Activated naive CD4-positive, alpha-beta T cell treated with anti-CD3 and anti-CD28 coated beads, Interleukin-2, amount 50 U/mL, for 16 hours (primary cell): ENCODE measurements around the gene CPEB3.
"Not testable (repeated sequence)": the region's sequence is repeated elsewhere in the genome, so short reads cannot be mapped to it uniquely, and the experiment has no call there.

Source experiments
- DNase-seq: peaks from one replicate; pipeline ENCODE4 v3.0.0-alpha.2; 2020

The CPEB3 gene

GRCh38 chr10:92087750-92088395 lies 203.0 kb downstream of the CPEB3 start:
- DNase-seq: peak; percentile 46

- no peak for DNase-seq
Observed at GRCh38 chr10:92082583-92083280, 208.1 kb downstream of the CPEB3 start.

GRCh38 chr10:92081641-92082040 lies 209.2 kb downstream of the CPEB3 start:
- DNase-seq: no peak

GRCh38 chr10:92080244-92080643 lies 210.6 kb downstream of the CPEB3 start:
- DNase-seq: no peak

DNA sequence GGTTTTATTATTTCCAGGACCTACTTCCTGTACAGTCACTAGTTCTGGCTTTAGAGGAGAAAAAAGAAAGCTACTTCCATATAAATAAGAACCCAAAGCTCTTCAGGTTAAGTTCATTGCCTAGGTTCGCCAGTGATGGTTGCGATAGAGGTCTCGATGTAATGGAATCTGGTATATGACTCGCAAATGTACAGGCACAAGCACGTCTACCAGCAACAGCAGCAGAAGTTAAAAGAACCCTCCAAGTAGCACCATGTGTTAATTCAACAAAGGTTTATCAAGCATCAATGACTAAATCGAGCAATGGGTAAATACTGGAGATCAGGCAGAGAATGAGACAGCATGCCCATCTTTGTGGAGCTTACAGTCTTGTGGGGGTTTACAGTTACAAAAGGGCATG lies 211.9 kb downstream of the CPEB3 start:
- DNase-seq: no peak

DNA sequence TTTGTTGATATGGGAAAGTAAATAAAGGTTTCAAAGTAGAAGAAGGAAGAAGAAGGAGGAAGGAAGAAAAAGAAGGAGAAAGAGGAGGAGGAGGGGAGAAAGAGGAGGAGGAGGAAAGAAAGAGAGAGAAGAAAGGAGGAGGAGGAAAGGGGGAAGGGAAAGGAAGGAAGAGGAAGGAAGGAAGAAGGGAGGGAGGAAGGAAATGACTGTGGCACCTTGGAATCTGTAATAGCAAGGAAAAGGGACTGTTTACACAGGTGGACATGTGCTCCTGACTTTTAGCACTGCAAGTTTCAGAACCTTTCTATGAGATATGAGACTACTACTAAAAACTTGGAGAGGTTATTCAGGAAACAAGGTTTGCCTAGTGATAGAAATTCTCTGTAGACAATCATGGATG lies 214.2 kb downstream of the CPEB3 start:
- DNase-seq: no peak

DNA sequence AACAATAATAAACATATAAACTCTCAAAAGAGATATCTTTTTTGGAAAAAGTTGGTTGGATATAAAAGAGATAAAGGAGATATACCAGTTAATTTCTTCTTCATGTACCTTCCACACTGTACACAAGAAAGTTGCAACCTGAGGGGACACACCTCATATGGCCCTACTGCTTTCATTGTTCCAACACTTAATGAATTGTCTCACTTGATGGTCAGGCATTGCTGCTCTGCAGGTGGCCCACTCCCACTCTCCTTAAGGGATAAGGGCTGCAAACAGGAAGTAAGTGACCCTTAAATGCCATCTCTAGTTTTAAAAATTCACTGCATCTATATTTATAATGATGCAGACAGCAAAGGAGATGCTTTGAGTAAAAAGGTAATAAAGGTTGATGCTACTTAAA lies 215.0 kb downstream of the CPEB3 start:
- no peak for DNase-seq

GRCh38 chr10:92074126-92074887 lies 216.6 kb downstream of the CPEB3 start:
- DNase-seq: no peak

GRCh38 chr10:92068900-92069299 lies 222.0 kb downstream of the CPEB3 start:
- DNase-seq: no peak

GRCh38 chr10:92066386-92066785 lies 224.5 kb downstream of the CPEB3 start:
- DNase-seq: no peak

DNA sequence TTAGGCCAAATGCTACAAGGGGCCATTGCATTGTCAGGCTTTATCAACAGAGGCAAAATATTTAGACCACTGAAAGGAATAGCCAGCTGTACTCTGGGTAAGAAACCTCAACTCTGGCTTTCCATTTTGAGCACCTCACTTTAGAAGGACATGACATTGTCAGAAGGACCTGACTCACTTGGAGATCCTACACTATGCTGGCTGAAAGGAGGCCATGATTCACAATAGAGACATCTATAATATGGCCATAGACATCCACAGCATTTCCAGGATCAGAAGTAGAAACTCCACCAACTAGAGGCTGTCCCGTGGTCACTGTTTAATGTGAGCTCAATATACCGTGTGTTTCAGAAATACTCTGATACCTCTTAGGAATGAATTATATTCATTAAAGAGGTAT lies 226.4 kb downstream of the CPEB3 start:
- no peak for DNase-seq

- DNase-seq: no peak
Observed at GRCh38 chr10:92062273-92062672, 228.6 kb downstream of the CPEB3 start.

DNA sequence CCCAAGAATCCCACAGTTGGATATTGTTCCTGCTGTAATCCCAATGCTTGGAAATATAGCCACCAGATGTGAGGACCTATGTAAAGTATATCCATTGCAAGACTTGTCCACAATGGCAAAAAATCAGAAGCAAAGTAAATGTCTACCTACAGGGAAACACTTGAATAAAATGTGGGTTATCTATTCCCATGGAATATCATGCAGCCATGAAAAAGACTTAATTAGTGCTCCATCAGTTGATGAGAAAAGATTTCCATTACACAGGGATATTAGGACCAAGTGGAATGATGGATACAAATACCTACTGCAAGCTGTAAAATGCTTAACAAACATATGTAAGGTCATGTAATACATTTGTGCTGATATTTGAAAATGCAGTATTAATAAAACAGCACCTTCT lies 236.1 kb downstream of the CPEB3 start:
- DNase-seq: no peak

DNA sequence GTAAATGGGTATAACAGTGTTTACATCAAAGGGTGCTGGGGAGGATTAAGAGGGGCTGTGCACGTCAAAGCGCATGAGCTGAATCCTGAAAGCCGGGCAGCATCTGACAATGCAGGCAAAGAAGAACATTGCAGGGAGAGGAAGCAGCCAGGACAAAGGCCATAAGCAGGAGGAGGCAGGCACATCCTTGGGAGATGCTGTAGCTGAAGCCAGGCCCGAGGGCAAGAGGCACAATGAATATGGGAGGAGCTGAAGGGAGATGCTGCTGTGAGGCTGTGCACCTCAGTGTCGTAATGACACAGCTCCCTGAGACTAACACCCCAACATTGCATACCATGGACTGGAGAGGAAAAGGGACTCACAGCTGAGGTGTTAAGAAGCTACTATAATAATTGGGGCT lies 238.1 kb downstream of the CPEB3 start:
- DNase-seq: no peak

GRCh38 chr10:92052088-92052487 lies 238.8 kb downstream of the CPEB3 start:
- DNase-seq: no peak

GRCh38 chr10:92047215-92047614 lies 243.7 kb downstream of the CPEB3 start:
- no peak for DNase-seq

DNA sequence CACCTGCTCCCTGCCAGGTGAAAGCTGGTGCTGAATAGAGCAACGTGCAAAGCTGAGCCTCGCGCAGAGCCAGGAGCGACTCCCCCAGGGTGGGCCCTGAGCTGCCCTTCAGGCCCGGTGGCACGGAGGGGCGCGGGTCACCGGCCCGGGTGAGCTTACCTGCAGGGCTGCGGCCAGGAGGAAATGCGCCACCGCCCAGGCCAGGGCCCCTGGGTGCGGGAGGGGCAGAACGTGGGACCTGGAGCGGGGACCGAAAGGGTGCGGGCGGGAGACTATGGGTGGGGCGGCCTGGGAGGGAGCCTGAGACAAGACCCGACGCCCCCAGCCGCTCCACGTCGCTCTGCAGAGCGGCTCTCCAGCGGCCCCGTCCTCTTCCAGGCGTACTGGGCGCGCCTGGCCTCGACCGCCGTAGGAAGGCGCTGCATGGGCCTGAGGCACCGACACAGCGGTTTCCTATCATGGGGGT lies 245.2 kb downstream of the CPEB3 start:
- DNase-seq: no peak

DNA sequence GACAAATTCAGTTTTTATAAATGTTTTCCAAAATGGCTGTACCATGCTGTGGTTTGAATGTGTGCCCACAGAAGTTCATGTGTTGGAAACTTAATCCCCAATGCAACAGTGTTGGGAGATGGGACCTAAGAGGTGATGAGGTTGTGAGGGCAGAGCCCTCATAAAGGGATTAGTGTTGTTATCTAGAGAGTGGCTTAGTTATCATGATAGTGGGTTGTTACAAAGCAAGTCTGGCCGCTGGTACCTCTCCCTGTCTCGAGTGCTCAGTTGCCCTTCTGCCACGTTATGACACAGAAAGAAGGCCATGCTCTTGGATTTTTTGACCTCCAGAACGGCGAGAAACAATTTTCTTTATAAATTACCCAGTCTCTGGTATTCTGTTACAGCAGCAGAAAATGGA lies 248.3 kb downstream of the CPEB3 start:
- DNase-seq: no peak

- DNase-seq: no peak
Observed at GRCh38 chr10:92038949-92039348, 251.9 kb downstream of the CPEB3 start.

DNA sequence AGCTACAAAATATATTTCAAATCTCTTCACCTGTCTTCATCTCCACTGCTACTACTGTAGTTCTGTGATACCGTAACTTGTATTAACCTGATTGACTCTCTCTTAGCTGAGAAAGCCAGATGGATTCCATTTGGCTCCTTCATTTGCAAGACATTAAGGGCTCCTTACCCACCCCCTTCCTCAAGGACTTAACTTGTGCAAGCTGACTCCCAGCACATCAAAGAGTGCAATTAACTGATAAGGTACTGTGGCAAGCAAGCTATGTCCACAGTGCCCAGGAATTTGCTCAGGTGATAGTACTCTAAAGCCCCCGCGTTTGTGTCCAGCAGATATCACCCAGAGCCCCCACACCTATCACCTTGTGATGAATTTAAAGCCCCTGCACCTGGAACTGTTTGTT lies 257.8 kb downstream of the CPEB3 start:
- not testable (repeated sequence) for DNase-seq

- no peak for DNase-seq
Observed at GRCh38 chr10:92031580-92031979, 259.3 kb downstream of the CPEB3 start.

DNA sequence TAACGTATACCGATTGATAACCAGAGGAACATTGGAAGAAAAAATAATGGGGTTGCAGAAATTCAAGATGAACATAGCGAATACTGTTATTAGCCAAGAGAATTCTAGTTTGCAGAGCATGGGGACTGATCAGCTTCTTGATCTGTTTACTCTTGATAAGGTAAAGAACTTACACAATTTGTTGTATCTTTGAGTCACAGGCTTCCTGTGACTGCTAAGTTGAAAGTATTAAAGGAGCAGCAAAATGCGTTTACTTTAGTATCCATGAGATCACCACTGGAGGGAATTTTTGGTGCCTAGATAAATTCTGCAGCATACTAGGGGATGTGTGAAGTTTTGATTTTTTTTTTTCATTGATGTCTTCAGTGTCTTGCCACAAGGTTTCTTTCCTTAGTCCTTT lies 263.7 kb downstream of the CPEB3 start:
- DNase-seq: no peak

GRCh38 chr10:92025340-92025739 lies 265.5 kb downstream of the CPEB3 start:
- not testable (repeated sequence) for DNase-seq

GRCh38 chr10:92024700-92025099 lies 266.2 kb downstream of the CPEB3 start:
- DNase-seq: no peak
